ENCODE data around the gene PRIM1. TPM values are rescaled to one million over a fixed set of nuclear protein-coding genes. Genes with fewer than 3 reads are reported as not detected.

Gene PRIM1
- total and polyA plus RNA-seq, 2 of the 13 experiments (the other 11 are each of a cell fraction or from before 2014, with no cell fraction given): 30.0 to 47.3 TPM

DNA sequence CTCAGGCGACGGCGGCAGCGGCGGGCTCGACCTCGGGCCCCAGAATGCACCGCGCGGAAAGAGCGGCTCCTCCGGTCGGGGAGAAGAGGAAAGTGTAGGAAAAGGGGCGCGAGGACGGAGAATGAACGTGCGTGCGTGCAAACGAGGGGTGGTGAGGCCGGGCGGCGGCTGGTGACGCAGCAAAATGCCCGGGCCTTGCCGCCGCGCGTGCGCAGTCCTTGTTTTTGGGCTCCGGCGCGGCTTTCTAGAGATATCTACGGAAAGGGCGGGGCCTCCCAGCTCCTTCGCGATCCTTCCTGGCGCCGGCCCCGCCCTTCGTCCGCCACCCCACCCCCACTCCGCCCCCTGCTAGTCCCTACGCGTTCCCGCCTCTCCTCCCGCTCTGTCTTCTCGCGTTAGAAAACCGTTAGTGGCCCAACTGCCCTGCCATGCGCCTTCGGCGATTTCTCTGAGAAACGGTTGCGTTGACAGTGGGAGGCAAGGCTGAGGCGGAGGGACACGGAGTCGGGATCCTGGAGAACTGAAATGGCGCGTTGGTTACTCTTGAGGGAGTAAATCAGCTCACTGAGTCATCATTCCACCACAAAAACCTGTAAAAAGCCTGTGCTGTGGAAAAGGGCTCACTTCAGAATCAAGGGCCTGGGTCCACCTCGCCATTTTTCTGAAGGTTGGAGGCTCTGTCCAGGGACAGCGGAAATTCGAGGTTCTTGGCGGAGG, 63.8 kb downstream of the PRIM1 start, which contains the start of gene PTGES3 (continued):
- TF ChIP-seq, protein P1, sequence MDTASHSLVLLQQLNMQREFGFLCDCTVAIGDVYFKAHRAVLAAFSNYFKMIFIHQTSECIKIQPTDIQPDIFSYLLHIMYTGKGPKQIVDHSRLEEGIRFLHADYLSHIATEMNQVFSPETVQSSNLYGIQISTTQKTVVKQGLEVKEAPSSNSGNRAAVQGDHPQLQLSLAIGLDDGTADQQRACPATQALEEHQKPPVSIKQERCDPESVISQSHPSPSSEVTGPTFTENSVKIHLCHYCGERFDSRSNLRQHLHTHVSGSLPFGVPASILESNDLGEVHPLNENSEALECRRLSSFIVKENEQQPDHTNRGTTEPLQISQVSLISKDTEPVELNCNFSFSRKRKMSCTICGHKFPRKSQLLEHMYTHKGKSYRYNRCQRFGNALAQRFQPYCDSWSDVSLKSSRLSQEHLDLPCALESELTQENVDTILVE (CRISPR knock-in tag; IDR thresholded peaks at IDR 0.05): peak; percentile 96
- TF ChIP-seq ZNF350 (CRISPR knock-in tag; IDR thresholded peaks at IDR 0.05; ENCODE audit: borderline replicate concordance, low read depth) (peak; percentile 77; the same call in 1 of the 2 replicates), ZNF263 (CRISPR knock-in tag; IDR thresholded peaks at IDR 0.05) (peak; percentile 44; the same call in 1 of the 2 replicates), HNRNPUL1 (IDR thresholded peaks at IDR 0.05; ENCODE audit: low read depth, low read length) (peak; percentile 61; the same call in 1 of the 2 replicates), ETV6 (CRISPR knock-in tag; conservative IDR thresholded peaks at IDR 0.05) (0 out of 2 replicates have a peak, but pooled peaks have one; percentile 15), MAFK (conservative IDR thresholded peaks at IDR 0.05 in 1 of 2, IDR thresholded peaks at IDR 0.05 in 1 of 2; ENCODE audit: low read length in 2 of 2) (peak; percentile 51 to 78), ZNF780A (CRISPR knock-in tag; IDR thresholded peaks at IDR 0.05) (no peak; the same call in 1 of the 2 replicates), REPIN1 (CRISPR knock-in tag; IDR thresholded peaks at IDR 0.05; ENCODE audit: borderline replicate concordance, low read depth) (peak; percentile 78), SIX1 (CRISPR knock-in tag; IDR thresholded peaks at IDR 0.05; ENCODE audit: borderline replicate concordance) (0 out of 2 replicates have a peak, but pooled peaks have one; percentile 46), ZNF598 (CRISPR knock-in tag; IDR thresholded peaks at IDR 0.05; ENCODE audit: borderline replicate concordance) (no peak), GLI4 (CRISPR knock-in tag; IDR thresholded peaks at IDR 0.05; ENCODE audit: borderline replicate concordance) (no peak), ZNF382 (CRISPR knock-in tag; IDR thresholded peaks at IDR 0.05; ENCODE audit: borderline replicate concordance) (no peak)
- TF ChIP-seq, protein P2, sequence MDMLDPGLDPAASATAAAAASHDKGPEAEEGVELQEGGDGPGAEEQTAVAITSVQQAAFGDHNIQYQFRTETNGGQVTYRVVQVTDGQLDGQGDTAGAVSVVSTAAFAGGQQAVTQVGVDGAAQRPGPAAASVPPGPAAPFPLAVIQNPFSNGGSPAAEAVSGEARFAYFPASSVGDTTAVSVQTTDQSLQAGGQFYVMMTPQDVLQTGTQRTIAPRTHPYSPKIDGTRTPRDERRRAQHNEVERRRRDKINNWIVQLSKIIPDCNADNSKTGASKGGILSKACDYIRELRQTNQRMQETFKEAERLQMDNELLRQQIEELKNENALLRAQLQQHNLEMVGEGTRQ (IDR thresholded peaks at IDR 0.05; ENCODE audit: low read depth, low read length): no peak
- TF ChIP-seq, protein P2 (CRISPR knock-in tag; IDR thresholded peaks at IDR 0.05; ENCODE audit: borderline replicate concordance): peak; percentile 20; the same call in 1 of the 2 replicates
- TF ChIP-seq, protein P3, sequence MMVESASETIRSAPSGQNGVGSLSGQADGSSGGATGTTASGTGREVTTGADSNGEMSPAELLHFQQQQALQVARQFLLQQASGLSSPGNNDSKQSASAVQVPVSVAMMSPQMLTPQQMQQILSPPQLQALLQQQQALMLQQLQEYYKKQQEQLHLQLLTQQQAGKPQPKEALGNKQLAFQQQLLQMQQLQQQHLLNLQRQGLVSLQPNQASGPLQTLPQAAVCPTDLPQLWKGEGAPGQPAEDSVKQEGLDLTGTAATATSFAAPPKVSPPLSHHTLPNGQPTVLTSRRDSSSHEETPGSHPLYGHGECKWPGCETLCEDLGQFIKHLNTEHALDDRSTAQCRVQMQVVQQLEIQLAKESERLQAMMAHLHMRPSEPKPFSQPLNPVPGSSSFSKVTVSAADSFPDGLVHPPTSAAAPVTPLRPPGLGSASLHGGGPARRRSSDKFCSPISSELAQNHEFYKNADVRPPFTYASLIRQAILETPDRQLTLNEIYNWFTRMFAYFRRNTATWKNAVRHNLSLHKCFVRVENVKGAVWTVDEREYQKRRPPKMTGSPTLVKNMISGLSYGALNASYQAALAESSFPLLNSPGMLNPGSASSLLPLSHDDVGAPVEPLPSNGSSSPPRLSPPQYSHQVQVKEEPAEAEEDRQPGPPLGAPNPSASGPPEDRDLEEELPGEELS (CRISPR knock-in tag; IDR thresholded peaks at IDR 0.05): peak; percentile 54; the same call in 1 of the 2 replicates
- TF ChIP-seq, protein P4, sequence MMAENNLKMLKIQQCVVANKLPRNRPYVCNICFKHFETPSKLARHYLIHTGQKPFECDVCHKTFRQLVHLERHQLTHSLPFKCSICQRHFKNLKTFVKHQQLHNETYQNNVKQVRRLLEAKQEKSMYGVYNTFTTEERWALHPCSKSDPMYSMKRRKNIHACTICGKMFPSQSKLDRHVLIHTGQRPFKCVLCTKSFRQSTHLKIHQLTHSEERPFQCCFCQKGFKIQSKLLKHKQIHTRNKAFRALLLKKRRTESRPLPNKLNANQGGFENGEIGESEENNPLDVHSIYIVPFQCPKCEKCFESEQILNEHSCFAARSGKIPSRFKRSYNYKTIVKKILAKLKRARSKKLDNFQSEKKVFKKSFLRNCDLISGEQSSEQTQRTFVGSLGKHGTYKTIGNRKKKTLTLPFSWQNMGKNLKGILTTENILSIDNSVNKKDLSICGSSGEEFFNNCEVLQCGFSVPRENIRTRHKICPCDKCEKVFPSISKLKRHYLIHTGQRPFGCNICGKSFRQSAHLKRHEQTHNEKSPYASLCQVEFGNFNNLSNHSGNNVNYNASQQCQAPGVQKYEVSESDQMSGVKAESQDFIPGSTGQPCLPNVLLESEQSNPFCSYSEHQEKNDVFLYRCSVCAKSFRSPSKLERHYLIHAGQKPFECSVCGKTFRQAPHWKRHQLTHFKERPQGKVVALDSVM (CRISPR knock-in tag; IDR thresholded peaks at IDR 0.05): peak; percentile 62
- TF ChIP-seq, protein P5, sequence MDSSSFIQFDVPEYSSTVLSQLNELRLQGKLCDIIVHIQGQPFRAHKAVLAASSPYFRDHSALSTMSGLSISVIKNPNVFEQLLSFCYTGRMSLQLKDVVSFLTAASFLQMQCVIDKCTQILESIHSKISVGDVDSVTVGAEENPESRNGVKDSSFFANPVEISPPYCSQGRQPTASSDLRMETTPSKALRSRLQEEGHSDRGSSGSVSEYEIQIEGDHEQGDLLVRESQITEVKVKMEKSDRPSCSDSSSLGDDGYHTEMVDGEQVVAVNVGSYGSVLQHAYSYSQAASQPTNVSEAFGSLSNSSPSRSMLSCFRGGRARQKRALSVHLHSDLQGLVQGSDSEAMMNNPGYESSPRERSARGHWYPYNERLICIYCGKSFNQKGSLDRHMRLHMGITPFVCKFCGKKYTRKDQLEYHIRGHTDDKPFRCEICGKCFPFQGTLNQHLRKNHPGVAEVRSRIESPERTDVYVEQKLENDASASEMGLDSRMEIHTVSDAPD (CRISPR knock-in tag; IDR thresholded peaks at IDR 0.05): no peak; the same call in 1 of the 2 replicates
- TF ChIP-seq, protein P6, sequence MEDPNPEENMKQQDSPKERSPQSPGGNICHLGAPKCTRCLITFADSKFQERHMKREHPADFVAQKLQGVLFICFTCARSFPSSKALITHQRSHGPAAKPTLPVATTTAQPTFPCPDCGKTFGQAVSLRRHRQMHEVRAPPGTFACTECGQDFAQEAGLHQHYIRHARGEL (CRISPR knock-in tag; IDR thresholded peaks at IDR 0.05): 0 out of 2 replicates have a peak, but pooled peaks have one; percentile 11
